Measurements from ENCODE around the gene LRRC32. TPM values are rescaled to one million over a fixed set of nuclear protein-coding genes. Genes with fewer than 3 reads are reported as not detected.

Gene LRRC32
- total and polyA plus RNA-seq, 7 donors = 0.69 to 30.7 (median 10.9) TPM

DNA sequence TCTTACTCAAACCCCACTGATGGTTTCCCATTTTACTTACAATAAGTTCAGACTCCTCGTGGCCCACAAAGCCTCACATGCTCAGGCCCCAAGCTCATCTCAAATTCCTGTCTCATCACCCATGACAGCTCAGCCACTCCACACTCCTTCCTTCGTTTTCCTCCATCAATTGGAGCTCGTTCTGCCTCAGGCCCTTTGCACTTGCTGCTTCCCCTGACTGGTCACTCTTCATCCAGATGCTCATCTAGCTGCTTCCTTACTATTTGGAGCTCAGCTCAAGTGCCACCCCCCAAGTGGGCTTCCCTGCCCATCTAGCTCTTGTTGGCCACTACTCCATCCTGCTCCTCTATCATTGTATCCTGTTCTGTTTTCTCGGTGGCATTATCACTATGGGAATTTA, 46.8 kb upstream of the LRRC32 start:
- H3K9me3 ChIP-seq = no peaks in the 10 kb centered on the region
- no peak for DNase-seq
- no peak overlapping the region for H3K4me3 ChIP-seq
- WGBS, 2 donors = 87 to 91% methylated on average over 4 of the region's 4 CpGs
- no peaks in the 10 kb centered on the region for H3K36me3 ChIP-seq
- intact Hi-C loops (cut with DNase I) = no loop called here
- peaks cover 0 to 9% (median 7%) of the 10 kb centered on the region in 4 donors for H3K4me1 ChIP-seq
- peaks cover 0 to 2% (median 0%) of the 10 kb centered on the region in 3 donors for H3K27me3 ChIP-seq
- TF ChIP-seq POLR2AphosphoS5 (IDR thresholded peaks at IDR 0.05) (no peak), EP300 (IDR thresholded peaks at IDR 0.05) (no peak), POLR2A (IDR thresholded peaks at IDR 0.05) (no peak)
- TF ChIP-seq, protein P1, sequence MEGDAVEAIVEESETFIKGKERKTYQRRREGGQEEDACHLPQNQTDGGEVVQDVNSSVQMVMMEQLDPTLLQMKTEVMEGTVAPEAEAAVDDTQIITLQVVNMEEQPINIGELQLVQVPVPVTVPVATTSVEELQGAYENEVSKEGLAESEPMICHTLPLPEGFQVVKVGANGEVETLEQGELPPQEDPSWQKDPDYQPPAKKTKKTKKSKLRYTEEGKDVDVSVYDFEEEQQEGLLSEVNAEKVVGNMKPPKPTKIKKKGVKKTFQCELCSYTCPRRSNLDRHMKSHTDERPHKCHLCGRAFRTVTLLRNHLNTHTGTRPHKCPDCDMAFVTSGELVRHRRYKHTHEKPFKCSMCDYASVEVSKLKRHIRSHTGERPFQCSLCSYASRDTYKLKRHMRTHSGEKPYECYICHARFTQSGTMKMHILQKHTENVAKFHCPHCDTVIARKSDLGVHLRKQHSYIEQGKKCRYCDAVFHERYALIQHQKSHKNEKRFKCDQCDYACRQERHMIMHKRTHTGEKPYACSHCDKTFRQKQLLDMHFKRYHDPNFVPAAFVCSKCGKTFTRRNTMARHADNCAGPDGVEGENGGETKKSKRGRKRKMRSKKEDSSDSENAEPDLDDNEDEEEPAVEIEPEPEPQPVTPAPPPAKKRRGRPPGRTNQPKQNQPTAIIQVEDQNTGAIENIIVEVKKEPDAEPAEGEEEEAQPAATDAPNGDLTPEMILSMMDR (IDR thresholded peaks at IDR 0.05) = no peak
- no peak overlapping the region for H3K27ac ChIP-seq

DNA sequence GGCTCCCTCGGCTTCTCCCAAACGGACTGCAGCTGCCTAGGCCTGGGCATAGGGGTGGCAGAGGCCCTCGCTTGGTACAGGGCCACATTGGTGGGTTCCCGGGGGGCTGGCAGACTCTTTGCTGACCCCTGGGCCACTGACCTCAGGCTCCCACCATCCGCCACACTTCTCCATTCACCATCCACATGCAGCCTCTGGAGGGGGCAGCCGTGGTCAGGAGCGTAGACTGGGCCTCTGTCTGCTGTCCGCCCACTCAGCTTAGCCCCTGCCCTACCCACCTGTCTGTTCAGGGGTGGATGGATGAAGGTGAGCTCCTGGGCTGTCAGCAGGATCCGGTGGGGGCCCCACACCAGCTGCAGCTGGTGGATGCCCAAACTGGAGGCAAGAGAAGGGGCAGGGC, 45.7 kb upstream of the LRRC32 start:
- DNase-seq = no peak
- no peaks in the 10 kb centered on the region for H3K9me3 ChIP-seq
- WGBS, 2 donors = 85 to 88% methylated on average over 9 of the region's 9 CpGs
- TF ChIP-seq POLR2A (IDR thresholded peaks at IDR 0.05) = no peak
- no peak for TF ChIP-seq EP300 (IDR thresholded peaks at IDR 0.05)
- intact Hi-C loops (cut with DNase I) = no loop called here
- H3K36me3 ChIP-seq = no peaks in the 10 kb centered on the region
- no peaks in the 10 kb centered on the region for H3K4me1 ChIP-seq
- H3K4me3 ChIP-seq = no peak overlapping the region
- H3K27ac ChIP-seq = no peak overlapping the region
- no peaks in the 10 kb centered on the region for H3K27me3 ChIP-seq

DNA sequence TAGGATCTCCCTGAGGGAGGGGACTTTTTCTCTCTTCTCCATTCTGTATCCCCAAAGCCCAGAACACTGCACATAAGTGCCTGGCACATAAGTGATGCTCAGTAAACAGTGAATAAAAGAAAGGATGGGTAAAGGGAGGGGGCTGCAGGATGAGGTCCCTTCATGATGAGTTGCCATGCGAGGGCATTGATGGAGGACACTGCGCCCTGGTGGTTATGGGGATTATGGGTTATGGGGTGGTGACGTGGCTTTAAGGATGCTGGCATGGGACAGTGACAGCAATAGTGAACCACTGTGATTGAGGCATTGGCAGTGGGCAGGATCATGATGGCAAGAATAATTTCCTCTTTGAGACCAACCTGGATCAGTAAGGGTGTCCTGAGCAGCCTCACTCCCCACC, 43.9 kb upstream of the LRRC32 start:
- Histone ChIP-seq H3K4me1 (no peaks in the 10 kb centered on the region), H3K4me3 (no peak overlapping the region), H3K27me3 (no peaks in the 10 kb centered on the region), H3K27ac (no peak overlapping the region), H3K9me3 (no peaks in the 10 kb centered on the region), H3K36me3 (no peaks in the 10 kb centered on the region)
- DNase-seq = no peak
- TF ChIP-seq EP300 (IDR thresholded peaks at IDR 0.05) (no peak), POLR2A (IDR thresholded peaks at IDR 0.05) (no peak), POLR2AphosphoS5 (IDR thresholded peaks at IDR 0.05) (no peak)
- TF ChIP-seq, protein P1 (IDR thresholded peaks at IDR 0.05) = no peak
- WGBS, 2 donors = 78 to 91% methylated on average over 3 of the region's 3 CpGs
- intact Hi-C loops (cut with DNase I) = no loop called here

DNA sequence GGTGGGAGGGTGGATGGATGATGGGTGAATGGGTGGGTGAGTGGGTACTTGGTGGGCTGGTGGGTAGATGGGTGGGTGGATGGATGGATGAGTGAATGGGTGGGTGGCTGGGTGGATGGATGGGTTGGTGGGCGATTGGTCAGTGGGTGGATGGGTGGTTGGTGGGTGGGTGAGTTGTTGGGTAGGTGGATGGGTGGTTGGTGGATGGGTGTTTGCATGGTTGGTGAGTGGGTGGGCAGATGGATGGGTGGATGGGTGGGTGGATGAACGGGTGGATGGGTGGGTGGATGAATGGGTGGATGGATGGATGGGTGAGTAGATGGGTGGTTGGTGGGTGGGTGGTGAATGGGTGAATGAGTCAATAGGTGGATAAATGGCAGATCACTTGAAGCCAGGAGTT, 43.0 kb upstream of the LRRC32 start:
- no peak for TF ChIP-seq POLR2AphosphoS5 (IDR thresholded peaks at IDR 0.05)
- TF ChIP-seq EP300 (IDR thresholded peaks at IDR 0.05) = no peak
- TF ChIP-seq, protein P1 (IDR thresholded peaks at IDR 0.05) = no peak
- no peak for TF ChIP-seq POLR2A (IDR thresholded peaks at IDR 0.05)
- Histone ChIP-seq H3K9me3 (no peaks in the 10 kb centered on the region), H3K4me1 (no peaks in the 10 kb centered on the region), H3K36me3 (no peaks in the 10 kb centered on the region), H3K27me3 (no peaks in the 10 kb centered on the region), H3K4me3 (no peak overlapping the region), H3K27ac (no peak overlapping the region)
- intact Hi-C loops (cut with DNase I) = no loop called here
- WGBS, 2 donors = 82 to 83% methylated on average over 2 of the region's 2 CpGs
- no peak for DNase-seq

DNA sequence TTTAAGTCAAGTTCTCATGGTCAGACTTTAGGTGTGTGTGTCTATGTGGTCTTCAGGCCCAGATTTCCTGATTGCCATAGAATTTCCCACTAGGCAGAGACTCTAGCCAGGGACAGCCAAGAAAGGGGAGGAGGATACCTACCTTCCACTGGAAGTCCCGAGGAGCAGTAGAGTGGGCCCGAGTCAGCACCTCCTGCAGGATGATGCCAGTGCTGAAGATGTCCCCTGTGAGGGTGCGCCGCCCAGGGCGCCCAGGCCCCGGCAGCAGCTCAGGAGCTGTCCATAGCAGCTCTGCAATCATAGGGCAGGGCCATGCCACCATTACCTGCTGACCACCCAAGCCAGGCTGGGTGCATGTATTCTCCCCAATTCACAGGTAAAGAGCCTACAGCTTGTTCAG, 41.6 kb upstream of the LRRC32 start:
- WGBS, 2 donors = 93 to 95% methylated on average over 6 of the region's 6 CpGs
- TF ChIP-seq POLR2A (IDR thresholded peaks at IDR 0.05) (no peak), EP300 (IDR thresholded peaks at IDR 0.05) (no peak), POLR2AphosphoS5 (IDR thresholded peaks at IDR 0.05) (no peak)
- TF ChIP-seq, protein P1 (IDR thresholded peaks at IDR 0.05) = no peak
- DNase-seq = no peak
- no peak overlapping the region for H3K27ac ChIP-seq
- H3K36me3 ChIP-seq = no peaks in the 10 kb centered on the region
- intact Hi-C loops (cut with DNase I) = no loop called here
- no peaks in the 10 kb centered on the region for H3K4me1 ChIP-seq
- H3K9me3 ChIP-seq = no peaks in the 10 kb centered on the region
- H3K4me3 ChIP-seq = no peak overlapping the region
- H3K27me3 ChIP-seq = no peaks in the 10 kb centered on the region

Data from sigmoid colon (tissue), 7 donors.